Measurements from ENCODE around the gene IPO9.

- TF ChIP-seq CTCF (IDR thresholded peaks at IDR 0.05 in 4 of 5, conservative IDR thresholded peaks at IDR 0.05 in 1 of 5): no peak
- TF ChIP-seq POLR2A (IDR thresholded peaks at IDR 0.05): no peak
These were observed 96.3 kb downstream of the IPO9 start for GRCh38 chr1:201925301-201925567.

All from gastrocnemius medialis (tissue), 4 donors.